Measurements from ENCODE around the gene SPTY2D1.

The SPTY2D1 gene

GRCh38 chr11:18641677-18642076, 7.5 kb upstream of the SPTY2D1 start:
- Histone ChIP-seq H3K27me3 (ENCODE audit: insufficient read depth, insufficient read length) (no peaks in the 10 kb centered on the region), H3K36me3 (ENCODE audit: insufficient read depth, insufficient read length, low read length) (no peaks in the 10 kb centered on the region), H3K9me3 (ENCODE audit: insufficient read depth, low read length) (no peaks in the 10 kb centered on the region), H3K9ac (ENCODE audit: insufficient read length, low read depth) (no peak overlapping the region), H3K4me1 (ENCODE audit: insufficient read depth, insufficient read length) (no peaks in the 10 kb centered on the region), H3K4me3 (ENCODE audit: insufficient read length, low read depth) (no peak overlapping the region)
- no peak for DNase-seq (ENCODE audit: low read depth, low spot score)
- TF ChIP-seq ZNF274 (IDR thresholded peaks at IDR 0.05; ENCODE audit: low read depth, low read length): no peak
- TF ChIP-seq YY1 (IDR thresholded peaks at IDR 0.05; ENCODE audit: insufficient read depth, insufficient read length): no peak
- no peak for TF ChIP-seq SUZ12 (IDR thresholded peaks at IDR 0.05; ENCODE audit: extremely low read depth, insufficient read depth, insufficient read length)

DNA sequence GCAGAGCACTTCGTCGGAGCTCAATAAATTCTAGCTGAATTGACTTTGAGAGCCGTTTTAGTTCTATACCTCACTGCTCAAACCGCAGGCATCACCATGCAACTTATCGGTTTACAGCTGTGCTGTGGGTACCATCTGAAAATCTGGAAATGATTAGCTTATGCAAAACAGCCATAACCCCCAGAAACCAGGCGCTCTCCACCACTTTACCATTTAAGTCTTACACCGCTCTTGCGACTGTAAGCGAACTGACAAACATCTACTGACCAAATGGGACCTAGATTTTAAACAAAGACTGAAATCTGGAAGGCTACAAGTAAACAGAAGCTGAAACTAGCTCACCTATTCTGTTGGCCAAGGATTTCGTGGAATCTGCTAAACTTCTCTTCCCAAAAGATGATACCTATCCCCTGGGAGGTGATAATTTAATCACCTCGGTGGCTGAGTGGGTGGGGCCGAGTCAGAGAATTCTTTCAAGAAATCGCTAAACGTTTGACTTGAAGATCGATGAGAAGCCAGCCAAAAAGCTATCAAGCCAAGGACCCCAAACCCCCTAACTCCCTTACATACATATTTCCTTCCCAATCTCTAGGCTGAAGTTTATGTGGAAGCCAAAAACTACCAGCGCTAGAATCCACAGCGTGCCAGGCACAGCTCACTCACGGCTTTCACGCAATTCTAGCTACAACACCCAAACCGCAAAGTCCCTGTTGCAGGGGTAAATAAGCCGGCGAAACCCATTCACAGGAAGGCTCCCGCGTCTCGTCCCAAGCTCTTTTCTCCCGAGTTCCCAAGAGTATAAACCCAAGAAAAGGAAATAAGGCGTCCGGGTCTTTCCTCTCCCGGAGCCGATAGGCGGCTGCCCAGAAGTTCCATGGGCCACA, 644 bp downstream of the SPTY2D1 start:
- H3K4me3 ChIP-seq (ENCODE audit: insufficient read length, low read depth): peak overlapping the region; percentile 94
- no peak for DNase-seq (ENCODE audit: low read depth, low spot score)
- H3K9me3 ChIP-seq (ENCODE audit: insufficient read depth, low read length): no peaks in the 10 kb centered on the region
- H3K36me3 ChIP-seq (ENCODE audit: insufficient read depth, insufficient read length, low read length): no peaks in the 10 kb centered on the region
- no peaks in the 10 kb centered on the region for H3K27me3 ChIP-seq (ENCODE audit: insufficient read depth, insufficient read length)
- H3K9ac ChIP-seq (ENCODE audit: insufficient read length, low read depth): peak overlapping the region; percentile 93
- TF ChIP-seq SUZ12 (IDR thresholded peaks at IDR 0.05; ENCODE audit: extremely low read depth, insufficient read depth, insufficient read length) (no peak), ZNF274 (IDR thresholded peaks at IDR 0.05; ENCODE audit: low read depth, low read length) (no peak), YY1 (IDR thresholded peaks at IDR 0.05; ENCODE audit: insufficient read depth, insufficient read length) (no peak)
- no peaks in the 10 kb centered on the region for H3K4me1 ChIP-seq (ENCODE audit: insufficient read depth, insufficient read length)

- no peaks in the 10 kb centered on the region for H3K4me1 ChIP-seq (ENCODE audit: insufficient read depth, insufficient read length)
- H3K9me3 ChIP-seq (ENCODE audit: insufficient read depth, low read length): no peaks in the 10 kb centered on the region
- peak overlapping the region; percentile 94 for H3K4me3 ChIP-seq (ENCODE audit: insufficient read length, low read depth)
- peak overlapping the region; percentile 93 for H3K9ac ChIP-seq (ENCODE audit: insufficient read length, low read depth)
- no peak for DNase-seq (ENCODE audit: low read depth, low spot score)
- no peaks in the 10 kb centered on the region for H3K27me3 ChIP-seq (ENCODE audit: insufficient read depth, insufficient read length)
- TF ChIP-seq YY1 (IDR thresholded peaks at IDR 0.05; ENCODE audit: insufficient read depth, insufficient read length): no peak
- no peak for TF ChIP-seq SUZ12 (IDR thresholded peaks at IDR 0.05; ENCODE audit: extremely low read depth, insufficient read depth, insufficient read length)
- TF ChIP-seq ZNF274 (IDR thresholded peaks at IDR 0.05; ENCODE audit: low read depth, low read length): no peak
- H3K36me3 ChIP-seq (ENCODE audit: insufficient read depth, insufficient read length, low read length): no peaks in the 10 kb centered on the region
Measured at GRCh38 chr11:18632841-18633240, 1.3 kb downstream of the SPTY2D1 start.

- H3K36me3 ChIP-seq (ENCODE audit: insufficient read depth, insufficient read length, low read length): no peaks in the 10 kb centered on the region
- H3K4me1 ChIP-seq (ENCODE audit: insufficient read depth, insufficient read length): no peaks in the 10 kb centered on the region
- no peak for DNase-seq (ENCODE audit: low read depth, low spot score)
- H3K4me3 ChIP-seq (ENCODE audit: insufficient read length, low read depth): no peak overlapping the region
- TF ChIP-seq SUZ12 (IDR thresholded peaks at IDR 0.05; ENCODE audit: extremely low read depth, insufficient read depth, insufficient read length): no peak
- no peak overlapping the region for H3K9ac ChIP-seq (ENCODE audit: insufficient read length, low read depth)
- H3K9me3 ChIP-seq (ENCODE audit: insufficient read depth, low read length): no peaks in the 10 kb centered on the region
- H3K27me3 ChIP-seq (ENCODE audit: insufficient read depth, insufficient read length): no peaks in the 10 kb centered on the region
Measured at GRCh38 chr11:18624161-18624560, 10.0 kb downstream of the SPTY2D1 start.

DNA sequence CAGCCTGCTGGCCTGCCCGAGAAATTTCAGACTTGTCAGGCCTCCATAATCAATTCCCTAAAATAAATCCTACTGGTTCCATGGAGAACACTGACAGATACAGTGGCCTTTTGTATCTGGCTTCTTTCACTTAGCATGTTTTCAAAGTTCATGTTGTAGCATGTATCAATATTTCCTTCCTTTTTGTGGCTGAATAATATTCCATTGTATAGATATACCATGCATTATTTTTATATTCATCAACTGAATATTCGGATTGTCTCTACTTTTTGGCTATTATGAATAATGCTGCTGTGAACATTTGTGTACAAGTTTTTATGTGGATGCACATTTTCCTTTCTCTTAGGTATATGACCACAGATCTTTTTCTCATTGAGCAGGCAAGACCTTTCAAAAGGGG, 10.4 kb downstream of the SPTY2D1 start:
- H3K4me1 ChIP-seq (ENCODE audit: insufficient read depth, insufficient read length): no peaks in the 10 kb centered on the region
- TF ChIP-seq SUZ12 (IDR thresholded peaks at IDR 0.05; ENCODE audit: extremely low read depth, insufficient read depth, insufficient read length) (no peak), ZNF274 (IDR thresholded peaks at IDR 0.05; ENCODE audit: low read depth, low read length) (no peak), YY1 (IDR thresholded peaks at IDR 0.05; ENCODE audit: insufficient read depth, insufficient read length) (no peak)
- DNase-seq (ENCODE audit: low read depth, low spot score): no peak
- no peaks in the 10 kb centered on the region for H3K36me3 ChIP-seq (ENCODE audit: insufficient read depth, insufficient read length, low read length)
- no peaks in the 10 kb centered on the region for H3K27me3 ChIP-seq (ENCODE audit: insufficient read depth, insufficient read length)
- no peak overlapping the region for H3K4me3 ChIP-seq (ENCODE audit: insufficient read length, low read depth)
- no peaks in the 10 kb centered on the region for H3K9me3 ChIP-seq (ENCODE audit: insufficient read depth, low read length)
- no peak overlapping the region for H3K9ac ChIP-seq (ENCODE audit: insufficient read length, low read depth)

- Histone ChIP-seq H3K4me3 (ENCODE audit: insufficient read length, low read depth) (no peak overlapping the region), H3K4me1 (ENCODE audit: insufficient read depth, insufficient read length) (no peaks in the 10 kb centered on the region), H3K9me3 (ENCODE audit: insufficient read depth, low read length) (no peaks in the 10 kb centered on the region), H3K36me3 (ENCODE audit: insufficient read depth, insufficient read length, low read length) (peaks cover 23% of the 10 kb centered on the region), H3K27me3 (ENCODE audit: insufficient read depth, insufficient read length) (no peaks in the 10 kb centered on the region), H3K9ac (ENCODE audit: insufficient read length, low read depth) (no peak overlapping the region)
- TF ChIP-seq YY1 (IDR thresholded peaks at IDR 0.05; ENCODE audit: insufficient read depth, insufficient read length) (no peak), SUZ12 (IDR thresholded peaks at IDR 0.05; ENCODE audit: extremely low read depth, insufficient read depth, insufficient read length) (no peak), ZNF274 (IDR thresholded peaks at IDR 0.05; ENCODE audit: low read depth, low read length) (no peak)
- no peak for DNase-seq (ENCODE audit: low read depth, low spot score)
Measured at GRCh38 chr11:18618342-18619025, 15.7 kb downstream of the SPTY2D1 start.

- DNase-seq (ENCODE audit: low read depth, low spot score): no peak
- H3K4me1 ChIP-seq (ENCODE audit: insufficient read depth, insufficient read length): no peaks in the 10 kb centered on the region
- no peaks in the 10 kb centered on the region for H3K9me3 ChIP-seq (ENCODE audit: insufficient read depth, low read length)
- H3K9ac ChIP-seq (ENCODE audit: insufficient read length, low read depth): no peak overlapping the region
- peaks cover 27% of the 10 kb centered on the region for H3K36me3 ChIP-seq (ENCODE audit: insufficient read depth, insufficient read length, low read length)
- no peak overlapping the region for H3K4me3 ChIP-seq (ENCODE audit: insufficient read length, low read depth)
- TF ChIP-seq SUZ12 (IDR thresholded peaks at IDR 0.05; ENCODE audit: extremely low read depth, insufficient read depth, insufficient read length) (no peak), YY1 (IDR thresholded peaks at IDR 0.05; ENCODE audit: insufficient read depth, insufficient read length) (no peak), ZNF274 (IDR thresholded peaks at IDR 0.05; ENCODE audit: low read depth, low read length) (no peak)
- no peaks in the 10 kb centered on the region for H3K27me3 ChIP-seq (ENCODE audit: insufficient read depth, insufficient read length)
Measured at GRCh38 chr11:18617688-18618341, 16.3 kb downstream of the SPTY2D1 start.

Measured in NT2/D1 (cell line).